Measurements from ENCODE around the gene PDGFD.

GRCh38 chr11:104024572-104024971 lies 139.4 kb downstream of the PDGFD start:
- TF ChIP-seq POLR2AphosphoS5 (IDR thresholded peaks at IDR 0.05; ENCODE audit: borderline replicate concordance, low read depth, low read length) (no peak), EZH2 (IDR thresholded peaks at IDR 0.05) (no peak)

All from SK-N-MC (cell line).